Muscle of leg (tissue), 11 donors: ENCODE data around the gene COL18A1. TPM values are rescaled to one million over a fixed set of nuclear protein-coding genes. Genes with fewer than 3 reads are reported as not detected.

ENCODE experiments used
- DNase-seq: peaks from one replicate; pipeline ENCODE4 v3.0.0; 2013
- H3K27ac ChIP-seq: one replicate; pipeline ENCODE4 v1.5.1; 2013; ENCODE audit warnings: mild to moderate bottlenecking, low read length, control low read depth
- H3K27me3 ChIP-seq: one replicate; pipeline ENCODE4 v1.6.1; 2013; ENCODE audit warnings: low read length; ENCODE audit not compliant: control insufficient read depth, insufficient read depth
- H3K36me3 ChIP-seq: one replicate; pipeline ENCODE4 v1.6.1; 2013; ENCODE audit warnings: low read length; ENCODE audit not compliant: control insufficient read depth, insufficient read depth
- H3K4me1 ChIP-seq: one replicate; pipeline ENCODE4 v1.6.1; 2013; ENCODE audit warnings: low read length; ENCODE audit not compliant: control insufficient read depth, insufficient read depth
- H3K4me3 ChIP-seq: one replicate; pipeline ENCODE4 v1.5.1; 2013; ENCODE audit warnings: low read length, control low read depth
- H3K9me3 ChIP-seq: replicated peaks from 2 replicates; pipeline ENCODE4 v1.6.1; 2013; ENCODE audit warnings: low read depth, low read length; ENCODE audit not compliant: control insufficient read depth
- WGBS: methylation state at CpG from one replicate; pipeline ENCODE4 v1.1.5; 2013; ENCODE audit warnings: missing lambda C conversion rate; ENCODE audit not compliant: insufficient coverage; 5-methylcytosine and 5-hydroxymethylcytosine counted together
- polyA plus RNA-seq, 8 donors: library from polyadenylated mRNA; unstranded; fragments of 120-200 nt; gene quantifications; one replicate each; pipeline versions ENCODE4 v1.2.1 to v1.2.3, GENCODE V29; 2013; ENCODE audit warnings: inconsistent platforms in 1 of 8, low replicate concordance in 1 of 8; ENCODE audit not compliant: insufficient read length in 8 of 8, insufficient read depth in 1 of 8
- total RNA-seq: library from RNA; stranded (reverse); fragments of 120-200 nt; gene quantifications from one replicate; pipeline ENCODE4 v1.2.4, GENCODE V29; 2013

COL18A1 gene
- total and polyA plus RNA-seq, 9 donors: 58.4 to 141 (median 95.6) TPM

DNA sequence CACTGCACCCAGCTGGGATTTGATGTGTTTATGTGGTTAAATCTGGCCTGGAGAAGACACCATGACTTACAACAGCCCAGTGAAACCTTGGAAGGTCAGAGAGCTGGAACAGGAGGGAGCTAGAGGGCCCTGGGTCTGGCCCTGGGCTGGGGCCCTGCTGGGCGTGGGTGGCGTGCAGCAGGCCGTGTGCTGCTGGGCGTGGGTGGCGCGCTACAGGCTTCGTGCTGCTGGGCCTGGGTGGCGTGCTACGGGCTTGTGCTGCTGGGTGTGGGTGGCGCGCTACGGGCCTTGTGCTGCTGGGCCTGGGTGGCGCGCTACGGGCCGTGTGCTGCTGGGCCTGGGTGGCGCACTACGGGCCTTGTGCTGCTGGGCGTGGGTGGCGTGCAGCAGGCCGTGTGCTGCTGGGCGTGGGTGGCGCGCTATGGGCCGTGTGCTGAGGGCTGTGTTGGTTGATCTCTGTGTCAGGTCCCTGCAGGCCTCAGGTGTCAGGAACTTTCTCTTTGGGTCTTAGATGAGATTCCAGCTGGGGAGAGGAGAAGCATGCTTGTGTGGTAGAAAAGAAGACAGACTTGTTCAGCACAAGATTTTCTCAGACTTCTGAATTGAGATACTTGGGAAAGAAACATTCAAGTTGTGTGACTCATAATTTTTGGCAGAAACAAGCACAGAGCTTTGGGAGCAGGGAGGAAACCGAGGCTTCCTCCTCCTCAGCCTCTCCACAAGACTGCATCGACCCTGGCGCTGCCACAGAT, 66.0 kb downstream of the COL18A1 start:
- H3K27me3 ChIP-seq: no peaks in the 10 kb centered on the region
- H3K4me1 ChIP-seq: peaks cover 55% of the 10 kb centered on the region
- H3K27ac ChIP-seq: peak overlapping the region; percentile 86
- peak; percentile 96 for DNase-seq
- WGBS: 24% methylated on average over 20 of the region's 28 CpGs
- H3K9me3 ChIP-seq: no peaks in the 10 kb centered on the region
- H3K36me3 ChIP-seq: peaks cover 27% of the 10 kb centered on the region
- no peak overlapping the region for H3K4me3 ChIP-seq

DNA sequence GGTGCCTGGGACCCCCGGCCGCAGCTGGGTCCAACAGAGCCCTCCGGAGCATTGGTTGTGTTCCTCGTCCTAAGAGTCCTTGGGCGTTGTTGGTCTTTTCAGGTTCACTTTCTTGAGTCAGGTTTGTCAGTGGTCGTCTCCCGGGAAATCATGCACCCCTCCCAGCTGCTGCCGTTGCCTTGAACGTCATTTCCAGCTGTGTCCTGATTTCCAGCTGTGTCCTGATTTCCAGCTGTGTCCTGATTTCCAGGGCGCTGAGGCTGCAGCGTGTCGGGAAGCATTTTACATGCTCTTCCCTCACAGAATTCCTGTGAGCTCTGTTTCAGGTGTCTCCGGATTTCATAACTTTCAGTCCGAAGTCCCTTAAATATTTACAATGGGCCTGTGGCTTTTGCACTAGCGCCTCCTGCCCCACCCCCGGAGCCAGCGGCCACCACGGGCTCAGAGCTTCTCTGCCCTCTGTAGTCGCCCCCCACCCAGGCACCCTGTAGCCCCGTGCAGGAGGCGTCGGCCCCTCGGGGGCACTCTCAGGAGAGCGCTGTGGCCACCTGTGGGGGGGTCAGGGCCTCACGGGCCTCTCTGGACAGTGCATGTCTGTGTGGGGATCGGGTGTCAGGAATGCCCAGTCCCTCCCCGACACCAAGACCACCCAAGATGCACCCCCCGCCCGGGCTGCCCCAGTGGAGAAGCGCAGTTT, 66.7 kb downstream of the COL18A1 start:
- Histone ChIP-seq H3K9me3 (no peaks in the 10 kb centered on the region), H3K36me3 (peaks cover 34% of the 10 kb centered on the region), H3K4me1 (peaks cover 48% of the 10 kb centered on the region), H3K27ac (peak overlapping the region; percentile 86), H3K4me3 (no peak overlapping the region), H3K27me3 (no peaks in the 10 kb centered on the region)
- peak; percentile 98 for DNase-seq
- 13% methylated on average over 21 of the region's 30 CpGs for WGBS

DNA sequence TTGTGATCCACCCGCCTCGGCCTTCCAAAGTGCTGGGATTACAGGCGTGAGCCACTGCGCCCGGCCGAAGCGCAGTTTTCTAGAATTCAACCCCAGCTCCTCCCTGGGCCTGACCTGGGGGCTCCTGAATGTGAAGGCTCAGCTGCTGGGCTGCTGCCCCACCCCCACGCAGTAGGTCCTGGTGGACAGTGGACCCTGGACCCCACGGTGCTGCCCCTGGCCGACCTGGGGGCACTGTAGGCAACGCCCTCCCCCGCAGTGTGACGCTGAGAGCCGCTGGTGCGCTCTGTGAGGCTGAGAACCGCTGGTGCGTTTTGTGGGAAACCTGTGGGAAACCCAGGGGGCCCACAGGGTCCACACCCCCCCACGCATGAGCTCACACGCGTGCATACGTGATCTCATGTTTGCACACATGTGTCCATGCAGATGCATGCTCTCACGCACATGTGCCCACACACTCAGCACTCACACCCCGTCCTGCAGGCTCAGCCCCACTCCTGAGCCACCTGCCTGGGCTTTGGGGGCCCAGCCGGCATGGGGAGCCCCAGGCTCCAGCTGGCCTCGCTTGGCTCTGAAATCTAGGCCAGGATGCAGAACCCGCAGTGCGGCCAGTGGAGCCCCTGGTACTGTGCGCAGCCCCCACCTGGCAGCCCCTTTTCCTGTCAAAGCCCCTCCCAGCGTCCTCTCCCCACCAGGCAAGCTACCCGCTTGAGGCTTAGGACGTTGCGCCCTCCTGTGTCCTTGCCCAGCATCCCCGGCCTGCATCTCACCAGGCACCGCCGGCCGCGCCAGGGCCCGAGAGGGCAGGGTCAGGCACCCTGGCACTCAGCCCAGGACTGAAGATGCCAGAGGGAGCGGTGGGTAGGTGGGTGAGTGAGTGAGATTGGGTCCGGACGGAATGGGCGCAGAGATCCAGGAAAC, 67.7 kb downstream of the COL18A1 start:
- peaks cover 38% of the 10 kb centered on the region for H3K36me3 ChIP-seq
- WGBS: 87% methylated on average over 36 of the region's 42 CpGs
- peaks cover 41% of the 10 kb centered on the region for H3K4me1 ChIP-seq
- H3K27ac ChIP-seq: peak overlapping the region; percentile 86
- no peaks in the 10 kb centered on the region for H3K9me3 ChIP-seq
- H3K27me3 ChIP-seq: no peaks in the 10 kb centered on the region
- DNase-seq: no peak
- H3K4me3 ChIP-seq: no peak overlapping the region

DNA sequence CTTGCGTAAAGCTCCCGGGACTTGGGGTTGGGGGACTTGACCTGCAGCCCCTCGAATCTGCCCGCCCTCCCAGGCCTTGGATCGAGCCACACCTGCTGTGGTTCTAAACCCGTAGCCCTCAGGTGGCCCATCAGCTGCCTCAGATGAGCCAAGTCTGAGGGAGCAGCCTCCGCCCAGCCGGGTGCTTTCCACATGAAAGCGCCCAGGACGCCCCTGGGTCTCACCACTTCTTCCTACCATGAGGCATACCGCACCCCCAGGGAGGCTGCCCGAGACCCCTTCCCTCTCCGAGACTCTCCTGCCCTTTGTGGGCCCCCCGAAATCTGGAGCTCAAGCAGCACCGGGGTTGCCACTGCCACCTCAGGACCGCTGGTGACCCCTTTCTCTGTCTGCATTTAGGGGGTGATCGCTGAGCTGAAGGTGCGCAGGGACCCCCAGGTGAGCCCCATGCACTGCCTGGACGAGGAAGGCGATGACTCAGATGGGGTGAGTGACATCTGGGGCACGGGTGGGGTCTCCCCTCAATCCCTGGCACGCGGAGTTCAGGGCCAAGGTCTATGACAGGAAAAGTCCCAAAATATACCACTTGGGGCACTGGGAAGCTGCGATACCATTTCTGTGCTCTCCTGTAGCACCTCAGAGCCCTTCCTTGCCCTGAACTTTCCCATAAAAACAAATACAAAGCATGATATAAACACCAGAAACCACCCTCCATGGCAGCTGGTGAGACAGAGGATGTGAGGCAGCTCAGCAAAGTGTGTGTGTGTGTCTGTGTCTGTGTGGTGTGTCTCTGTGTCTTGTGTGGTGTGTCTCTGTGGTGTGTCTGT, 68.7 kb downstream of the COL18A1 start:
- Histone ChIP-seq H3K27ac (no peak overlapping the region), H3K4me1 (peaks cover 43% of the 10 kb centered on the region), H3K36me3 (peaks cover 34% of the 10 kb centered on the region), H3K27me3 (no peaks in the 10 kb centered on the region), H3K9me3 (no peaks in the 10 kb centered on the region), H3K4me3 (no peak overlapping the region)
- 95% methylated on average over 20 of the region's 24 CpGs for WGBS
- no peak for DNase-seq

DNA sequence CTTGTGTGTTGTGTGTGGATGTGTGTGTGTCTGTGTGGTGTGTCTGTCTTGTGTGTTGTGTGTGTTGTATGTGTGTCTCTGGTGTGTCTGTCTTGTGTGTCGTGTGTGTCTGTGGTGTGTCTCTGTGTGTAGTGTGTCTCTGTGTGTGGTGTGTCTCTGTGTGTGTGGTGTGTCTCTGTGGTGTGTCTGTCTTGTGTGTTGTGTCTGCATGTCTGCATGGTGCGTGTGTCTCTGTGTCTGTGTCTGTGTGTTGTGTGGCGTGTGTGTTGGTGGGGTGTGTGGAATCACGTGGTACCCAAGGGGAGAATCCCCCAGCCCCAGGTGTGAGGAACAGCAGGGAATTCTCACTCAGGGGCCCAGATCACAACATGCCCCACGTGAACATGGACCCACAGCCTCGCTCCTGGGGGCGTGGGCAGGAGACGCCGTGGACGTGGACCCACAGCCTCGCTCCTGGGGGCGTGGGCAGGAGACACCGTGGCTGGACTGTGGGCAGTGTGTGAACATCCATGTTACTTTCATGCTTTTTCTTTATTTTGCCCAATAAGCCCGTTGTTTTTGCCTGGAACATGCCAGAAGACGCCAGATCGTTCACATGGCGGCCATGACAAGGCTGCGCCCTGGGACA, 69.5 kb downstream of the COL18A1 start:
- Histone ChIP-seq H3K4me1 (peaks cover 42% of the 10 kb centered on the region), H3K27me3 (no peaks in the 10 kb centered on the region), H3K27ac (no peak overlapping the region), H3K9me3 (no peaks in the 10 kb centered on the region), H3K4me3 (no peak overlapping the region), H3K36me3 (peaks cover 34% of the 10 kb centered on the region)
- 96% methylated on average over 18 of the region's 18 CpGs for WGBS
- no peak for DNase-seq

DNA sequence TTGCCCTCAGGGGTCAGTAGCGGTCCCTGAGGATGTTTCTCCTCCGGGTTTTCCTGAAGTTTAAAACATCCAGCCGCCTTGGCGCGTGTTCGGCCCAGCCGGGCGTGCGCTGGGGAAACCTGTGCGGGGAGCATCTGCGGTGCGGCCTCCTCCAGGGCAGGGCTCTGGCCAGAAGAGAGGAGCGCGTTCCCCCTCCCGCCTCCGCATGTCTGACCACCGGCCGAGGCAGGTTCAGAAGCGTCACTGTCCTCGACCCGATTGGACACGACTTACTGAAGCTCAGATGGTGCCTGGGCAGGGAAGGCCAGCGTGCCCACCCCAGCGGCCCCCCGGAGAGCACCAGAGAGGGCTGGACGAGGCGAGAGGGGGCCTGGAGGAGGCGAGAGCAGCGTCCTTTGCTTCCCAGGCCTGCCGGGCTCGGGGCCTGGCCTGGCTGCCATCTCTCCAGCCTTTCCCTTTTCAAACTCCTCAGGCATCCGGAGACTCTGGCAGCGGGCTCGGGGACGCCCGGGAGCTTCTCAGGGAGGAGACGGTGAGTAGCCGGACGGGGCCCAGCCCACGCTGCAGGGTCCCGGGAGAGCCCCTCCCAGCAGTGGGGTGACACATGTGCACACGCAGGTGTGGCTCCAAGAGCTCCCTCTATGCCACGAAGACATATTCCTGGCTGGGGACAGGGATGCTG, 70.2 kb downstream of the COL18A1 start:
- 88% methylated on average over 42 of the region's 43 CpGs for WGBS
- H3K36me3 ChIP-seq: peaks cover 36% of the 10 kb centered on the region
- no peak overlapping the region for H3K4me3 ChIP-seq

DNA sequence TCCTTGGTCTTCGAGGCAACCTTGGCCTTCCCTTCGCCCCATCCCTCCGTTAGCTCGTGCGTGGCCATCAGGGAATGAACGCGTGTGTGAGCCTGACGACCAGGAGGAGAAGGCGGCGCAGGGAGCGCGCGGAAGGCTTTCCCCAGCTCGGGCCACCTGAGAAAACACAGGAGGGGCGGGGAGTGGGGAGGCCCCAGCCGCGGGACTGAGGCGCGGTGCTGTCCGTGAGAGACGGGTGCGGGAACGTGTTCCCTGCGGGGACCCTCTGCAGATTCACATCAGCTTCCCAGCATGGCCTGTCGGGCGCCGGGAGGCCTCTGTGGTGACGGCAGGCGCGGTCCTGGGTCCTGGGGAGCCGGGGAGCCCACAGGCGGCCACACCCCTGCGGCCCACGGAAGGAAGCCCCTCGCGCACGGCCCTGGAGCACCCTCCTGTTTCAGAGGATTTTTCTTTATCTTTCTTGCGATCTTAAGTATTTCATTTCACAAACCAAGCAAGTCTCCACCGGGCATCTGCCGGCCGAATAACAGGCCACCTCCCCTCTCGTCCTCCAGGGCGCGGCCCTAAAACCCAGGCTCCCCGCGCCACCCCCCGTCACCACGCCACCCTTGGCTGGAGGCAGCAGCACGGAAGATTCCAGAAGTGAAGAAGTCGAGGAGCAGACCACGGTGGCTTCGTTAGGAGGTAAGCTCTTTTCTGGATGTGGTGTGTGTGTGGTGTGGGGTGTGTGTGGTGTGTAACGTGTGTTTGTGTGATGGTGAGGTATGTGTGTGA, 71.0 kb downstream of the COL18A1 start:
- peaks cover 38% of the 10 kb centered on the region for H3K36me3 ChIP-seq
- WGBS: 91% methylated on average over 40 of the region's 53 CpGs

More for the DNA sequence above, 70.2 kb downstream of the COL18A1 start:
- DNase-seq: no peak
- Histone ChIP-seq H3K4me1 (peaks cover 36% of the 10 kb centered on the region), H3K27me3 (no peaks in the 10 kb centered on the region), H3K9me3 (no peaks in the 10 kb centered on the region), H3K27ac (no peak overlapping the region)

DNA sequence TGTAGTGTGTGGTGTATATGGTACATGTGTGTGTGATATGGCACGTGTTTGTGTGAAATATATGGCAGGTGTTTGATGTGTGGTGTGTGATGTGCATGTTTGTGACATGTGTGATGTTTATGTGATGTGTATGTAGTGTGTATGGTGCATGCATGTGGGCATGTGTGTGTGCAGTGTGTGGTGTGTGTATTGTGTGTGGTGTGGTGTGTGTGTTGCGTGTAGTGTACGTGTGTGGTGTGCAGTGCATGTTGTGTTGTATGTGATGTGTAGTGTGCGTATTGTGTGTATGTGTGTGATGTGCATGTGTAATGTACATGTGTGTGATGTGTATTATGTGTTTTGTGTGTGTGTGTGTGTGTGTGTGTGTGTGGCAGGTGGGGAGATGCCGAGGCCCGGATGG, 71.6 kb downstream of the COL18A1 start:
- H3K9me3 ChIP-seq: no peaks in the 10 kb centered on the region
- WGBS: 91% methylated on average over 6 of the region's 6 CpGs
- H3K4me3 ChIP-seq: no peak overlapping the region
- H3K27me3 ChIP-seq: no peaks in the 10 kb centered on the region
- H3K36me3 ChIP-seq: peaks cover 38% of the 10 kb centered on the region
- H3K27ac ChIP-seq: no peak overlapping the region
- DNase-seq: no peak
- peaks cover 25% of the 10 kb centered on the region for H3K4me1 ChIP-seq

More for the DNA sequence above, 71.0 kb downstream of the COL18A1 start:
- no peak overlapping the region for H3K27ac ChIP-seq
- H3K4me1 ChIP-seq: peaks cover 31% of the 10 kb centered on the region
- no peaks in the 10 kb centered on the region for H3K9me3 ChIP-seq
- H3K27me3 ChIP-seq: no peaks in the 10 kb centered on the region
- no peak overlapping the region for H3K4me3 ChIP-seq
- no peak for DNase-seq
